ENCODE data around the gene LPP. TPM values are rescaled to one million over a fixed set of nuclear protein-coding genes. Genes with fewer than 3 reads are reported as not detected.
"Not testable (repeated sequence)": the region's sequence is repeated elsewhere in the genome, so short reads cannot be mapped to it uniquely, and the experiment has no call there.

The LPP gene
- total RNA-seq, 1 donor: 196 TPM

- TF ChIP-seq CTCF (IDR thresholded peaks at IDR 0.05; ENCODE audit: insufficient read depth, low read depth, low read length): no peak
- H3K4me3 ChIP-seq (ENCODE audit: low read depth, low read length): no peak overlapping the region
- no peak for DNase-seq (ENCODE audit: low read depth)
These were observed 263.8 kb downstream of the LPP start for GRCh38 chr3:188417766-188418165.

- no peak for TF ChIP-seq CTCF (IDR thresholded peaks at IDR 0.05; ENCODE audit: insufficient read depth, low read depth, low read length)
- H3K4me3 ChIP-seq (ENCODE audit: low read depth, low read length): no peak overlapping the region
These were observed 267.3 kb downstream of the LPP start for GRCh38 chr3:188421151-188421821.

GRCh38 chr3:188421836-188422540 is 268.0 kb downstream of the LPP start:
- no peak for DNase-seq (ENCODE audit: low read depth)
- no peak for TF ChIP-seq CTCF (IDR thresholded peaks at IDR 0.05; ENCODE audit: insufficient read depth, low read depth, low read length)
- no peak overlapping the region for H3K4me3 ChIP-seq (ENCODE audit: low read depth, low read length)

More at GRCh38 chr3:188421151-188421821, 267.3 kb downstream of the LPP start:
- DNase-seq (ENCODE audit: low read depth): peak; percentile 78

GRCh38 chr3:188427981-188428380 is 274.0 kb downstream of the LPP start:
- DNase-seq (ENCODE audit: low read depth): not testable (repeated sequence)

GRCh38 chr3:188431040-188431439 is 277.1 kb downstream of the LPP start:
- no peak for DNase-seq (ENCODE audit: low read depth)
- no peak for TF ChIP-seq CTCF (IDR thresholded peaks at IDR 0.05; ENCODE audit: insufficient read depth, low read depth, low read length)
- no peak overlapping the region for H3K4me3 ChIP-seq (ENCODE audit: low read depth, low read length)

More at GRCh38 chr3:188427981-188428380, 274.0 kb downstream of the LPP start:
- H3K4me3 ChIP-seq (ENCODE audit: low read depth, low read length): not testable (repeated sequence)

- H3K4me3 ChIP-seq (ENCODE audit: low read depth, low read length): no peak overlapping the region
- peak; percentile 33 for DNase-seq (ENCODE audit: low read depth)
- TF ChIP-seq CTCF (IDR thresholded peaks at IDR 0.05; ENCODE audit: insufficient read depth, low read depth, low read length): no peak
These were observed 277.6 kb downstream of the LPP start for GRCh38 chr3:188431553-188431952.

- DNase-seq (ENCODE audit: low read depth): peak; percentile 78
- no peak overlapping the region for H3K4me3 ChIP-seq (ENCODE audit: low read depth, low read length)
- no peak for TF ChIP-seq CTCF (IDR thresholded peaks at IDR 0.05; ENCODE audit: insufficient read depth, low read depth, low read length)
These were observed 279.0 kb downstream of the LPP start for GRCh38 chr3:188432802-188433520.
